HT-29 (cell line): ENCODE results near the gene ALKBH2. TPM values are rescaled to one million over a fixed set of nuclear protein-coding genes. Genes with fewer than 3 reads are reported as not detected.
"Not testable (repeated sequence)": the region's sequence is repeated elsewhere in the genome, so short reads cannot be mapped to it uniquely, and the experiment has no call there.

Experiments
- DNase-seq: peaks from one replicate; pipeline ENCODE4 v3.0.0-alpha.2; 2015; ENCODE audit warnings: low spot score
- total RNA-seq: library from RNA; depleted of rRNA; stranded (reverse); fragments of >200 nt; shearing (Covaris generic); gene quantifications from 2 replicates; pipeline ENCODE4 v1.2.3, GENCODE V29; 2014

ALKBH2 gene
- total RNA-seq, 1 experiment from 2014 or later: 44.7 TPM

- peak; percentile 87 for DNase-seq
Observed at GRCh38 chr12:109069307-109070271, 23.7 kb downstream of the ALKBH2 start.

DNA sequence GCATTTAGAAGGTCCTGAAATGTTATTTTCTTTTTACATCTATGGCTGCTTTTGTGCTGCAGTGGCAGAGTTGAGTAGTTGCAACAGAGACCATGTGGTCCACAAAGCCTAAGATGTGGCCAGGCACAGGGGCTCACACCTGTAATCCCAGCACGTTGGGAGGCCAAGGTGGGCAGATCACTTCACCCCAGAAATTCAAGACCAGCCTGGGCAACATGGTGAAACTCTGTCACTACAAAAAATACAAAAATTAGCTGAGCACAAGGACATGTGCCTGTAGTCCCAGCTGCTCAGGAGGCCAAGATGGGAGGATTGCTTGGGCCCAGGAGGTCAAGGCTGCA is 27.4 kb downstream of the ALKBH2 start:
- no peak for DNase-seq

- peak; percentile 22 for DNase-seq
Observed at GRCh38 chr12:109065154-109065852, 28.0 kb downstream of the ALKBH2 start.

DNA sequence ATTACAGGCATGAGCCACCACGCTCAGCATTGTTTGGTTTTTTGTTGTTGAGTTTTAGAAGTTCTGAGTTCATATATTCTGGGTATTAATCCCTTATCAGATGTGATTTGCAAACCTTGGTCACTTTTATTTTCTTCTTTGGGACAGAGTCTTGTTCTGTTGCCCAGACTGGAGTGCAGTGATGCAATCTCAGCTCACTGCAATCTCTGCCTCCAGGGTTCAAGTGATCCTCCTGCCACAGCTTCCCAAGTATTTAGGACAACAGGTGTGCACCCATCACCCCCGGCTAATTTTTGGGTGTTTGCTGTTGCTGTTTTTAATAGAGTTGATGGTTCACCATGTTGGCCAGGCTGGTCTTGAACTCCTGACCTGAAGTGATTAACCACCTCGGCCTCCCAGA is 29.1 kb downstream of the ALKBH2 start:
- no peak for DNase-seq

- DNase-seq: no peak
Observed at GRCh38 chr12:109058773-109059172, 34.5 kb downstream of the ALKBH2 start.

DNA sequence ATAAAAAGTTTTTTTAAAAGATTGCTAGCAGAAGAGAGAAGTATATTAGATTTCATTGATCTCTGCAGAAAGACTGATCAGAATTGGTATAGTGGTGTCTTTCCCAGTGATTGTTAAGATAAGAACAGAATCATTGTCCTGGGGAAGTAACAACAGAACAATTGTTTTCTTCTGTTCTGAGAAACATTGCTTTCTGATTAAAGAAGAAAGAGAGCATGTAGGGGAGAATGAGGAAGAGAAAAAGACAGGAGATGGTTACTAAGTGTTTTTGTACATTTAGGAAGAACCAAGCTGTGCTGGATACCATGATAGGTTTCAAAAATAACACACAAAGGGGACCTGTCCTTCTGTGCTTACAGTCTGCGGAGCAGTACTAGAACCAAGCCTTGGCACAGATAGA is 35.9 kb downstream of the ALKBH2 start:
- DNase-seq: no peak

GRCh38 chr12:109056891-109057290 is 36.4 kb downstream of the ALKBH2 start:
- DNase-seq: no peak

DNA sequence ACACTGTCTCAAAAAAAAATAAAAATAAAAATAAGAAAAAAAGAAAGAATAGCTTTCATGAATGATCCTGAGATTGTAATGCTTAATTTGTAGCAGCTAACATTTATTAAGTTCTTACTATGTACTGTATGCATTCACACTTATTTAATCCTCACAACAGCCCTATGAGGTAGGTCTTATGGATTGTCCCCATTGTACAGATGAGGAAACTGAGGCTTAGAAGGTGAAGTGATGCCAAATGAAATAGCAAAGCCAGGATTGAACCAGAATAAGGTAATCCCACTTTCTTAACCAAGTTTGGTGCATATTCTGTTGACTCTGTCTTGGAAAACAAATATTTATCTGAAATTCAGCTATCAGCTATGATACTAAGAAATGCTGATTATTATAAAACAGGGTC is 38.8 kb downstream of the ALKBH2 start:
- no peak for DNase-seq

- not testable (repeated sequence) for DNase-seq
Observed at GRCh38 chr12:109054124-109054513, 39.2 kb downstream of the ALKBH2 start.

DNA sequence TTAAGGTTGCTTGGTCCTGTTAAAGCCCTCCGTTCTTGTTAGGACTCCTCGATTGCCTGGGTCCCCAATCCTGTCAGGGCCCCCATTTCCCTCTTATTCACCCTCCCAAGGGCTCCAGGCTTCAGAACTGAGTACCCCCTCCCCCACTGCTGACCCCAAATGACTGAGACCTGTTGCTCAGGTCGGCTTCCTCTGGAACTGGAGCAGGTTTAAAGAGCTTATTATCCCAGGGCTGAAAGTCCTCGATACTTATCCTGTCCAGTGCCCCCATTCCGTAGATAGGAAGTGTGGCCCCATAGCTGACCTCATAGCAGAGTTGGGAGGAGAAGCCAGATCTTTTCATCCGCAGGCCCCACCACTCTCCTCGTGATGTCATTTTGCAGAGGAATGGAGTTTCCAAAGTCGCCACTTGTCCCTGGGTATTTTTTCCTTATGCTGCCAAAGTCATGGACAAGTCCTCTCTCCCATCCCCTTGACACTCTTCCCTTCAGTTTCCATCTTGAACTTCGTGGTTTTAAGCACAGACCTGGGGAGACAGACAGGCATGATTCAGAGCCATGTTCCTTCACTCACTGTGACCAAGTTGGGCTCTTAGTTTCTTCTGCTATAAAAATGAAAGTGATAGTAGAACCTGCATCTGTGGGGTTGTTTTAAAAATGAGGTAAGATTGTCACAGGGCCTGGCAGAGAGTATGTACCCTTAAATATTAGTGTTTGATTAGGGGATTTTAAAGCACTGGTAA is 39.7 kb downstream of the ALKBH2 start:
- peak; percentile 1 for DNase-seq

DNA sequence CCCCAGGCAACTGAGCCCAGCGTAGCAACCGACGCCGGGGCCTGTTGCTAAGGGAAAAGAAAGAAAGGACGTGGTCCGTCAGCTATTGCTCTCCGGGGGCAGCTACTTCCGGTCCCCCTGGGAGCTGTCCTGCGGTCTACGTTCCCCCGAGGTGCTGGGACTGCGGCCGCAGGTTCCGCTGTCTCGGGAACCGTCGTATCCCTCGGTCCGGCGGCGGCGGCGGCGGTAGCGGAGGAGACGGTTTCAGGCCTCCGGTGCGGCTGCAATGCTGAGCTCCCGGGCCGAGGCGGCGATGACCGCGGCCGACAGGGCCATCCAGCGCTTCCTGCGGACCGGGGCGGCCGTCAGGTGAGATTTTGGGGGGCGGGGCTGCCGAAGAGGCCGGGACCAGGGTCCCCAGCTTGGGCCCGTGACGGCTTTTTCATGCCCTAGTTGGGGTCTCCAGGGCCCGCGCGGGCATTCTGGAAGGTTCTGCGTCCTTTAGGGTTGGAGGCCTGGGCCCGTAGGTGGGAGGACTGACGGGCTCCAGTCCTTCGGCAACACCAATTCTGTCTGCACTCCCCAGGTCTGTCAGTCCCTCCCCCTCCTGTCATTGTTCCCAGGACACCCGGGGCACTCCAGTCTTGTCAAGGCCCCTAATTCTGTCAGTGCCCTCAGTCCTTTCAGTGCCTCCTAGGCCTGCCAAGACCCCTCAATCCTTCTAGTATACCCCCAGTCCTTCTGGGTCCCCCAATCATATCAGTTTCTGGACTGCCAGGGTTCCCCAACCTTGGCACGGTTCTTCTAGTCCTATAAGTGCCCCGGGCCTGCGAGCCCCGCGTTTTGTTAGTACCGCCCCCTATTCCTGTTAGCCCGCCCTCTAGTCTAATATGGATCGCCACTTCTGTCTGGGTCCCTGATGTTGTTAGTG is 40.6 kb downstream of the ALKBH2 start, which contains the start of gene USP30:
TSS of gene USP30 (plus strand) at position 163 of the 910 bp plus-strand sequence. CDS start at position 266, 103 bp downstream.
- peak; percentile 85 for DNase-seq

- DNase-seq: no peak
Observed at GRCh38 chr12:109052097-109052413, 41.2 kb downstream of the ALKBH2 start.

GRCh38 chr12:109049794-109050193 is 43.5 kb downstream of the ALKBH2 start:
- not testable (repeated sequence) for DNase-seq

DNA sequence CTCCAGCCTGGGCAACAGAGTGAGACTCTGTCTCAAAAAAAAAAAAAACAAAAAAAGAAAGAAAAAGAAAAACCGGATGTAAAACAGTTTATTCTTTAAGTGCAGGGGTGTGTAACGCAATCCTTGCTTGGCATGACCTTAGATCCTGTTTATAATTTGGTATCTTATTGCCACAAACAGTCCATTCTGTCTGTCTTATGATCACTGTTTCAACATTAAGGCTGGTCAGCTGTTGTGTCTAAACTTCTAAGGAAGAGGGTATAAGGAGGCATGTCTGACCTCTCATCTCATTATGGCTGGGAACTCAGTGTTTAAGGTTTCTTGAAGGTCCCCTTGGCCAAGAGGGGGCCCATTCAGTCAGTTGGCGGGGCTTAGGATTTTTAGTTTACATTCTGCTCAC is 44.6 kb downstream of the ALKBH2 start:
- DNase-seq: not testable (repeated sequence)

DNA sequence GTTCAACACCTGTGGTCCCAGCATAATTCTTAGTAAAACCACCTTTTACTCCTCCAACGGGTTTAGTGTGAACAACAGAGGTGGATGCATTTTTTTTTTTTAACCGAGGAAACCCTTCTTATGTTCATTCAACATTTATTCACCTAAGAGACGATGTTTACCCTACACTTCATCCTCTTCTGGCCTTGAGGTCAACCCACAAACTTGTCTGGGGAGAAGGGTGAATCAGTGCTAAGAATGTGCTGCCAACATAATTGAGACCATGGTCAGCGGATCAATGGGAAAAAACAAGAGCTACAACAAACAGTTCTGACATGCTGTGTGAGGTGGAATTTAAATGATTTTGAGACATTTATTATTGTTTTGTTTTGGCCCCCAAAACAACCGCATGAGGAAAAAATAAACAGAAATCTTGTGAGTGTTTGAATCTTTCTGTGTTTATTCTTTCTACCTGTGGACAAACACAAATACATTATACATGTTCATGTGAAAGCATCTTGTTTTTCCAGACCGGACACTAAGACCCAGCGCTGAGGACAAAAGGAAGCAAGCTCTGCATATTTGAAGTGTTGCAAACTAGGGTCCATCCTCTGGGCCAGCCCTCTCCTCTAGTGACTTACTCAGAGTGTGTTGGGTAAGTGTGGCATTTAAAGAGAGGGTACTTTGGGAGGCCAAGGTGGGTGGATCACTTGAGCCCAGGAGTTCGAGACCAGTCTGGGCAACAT is 46.0 kb downstream of the ALKBH2 start:
- DNase-seq: no peak

DNA sequence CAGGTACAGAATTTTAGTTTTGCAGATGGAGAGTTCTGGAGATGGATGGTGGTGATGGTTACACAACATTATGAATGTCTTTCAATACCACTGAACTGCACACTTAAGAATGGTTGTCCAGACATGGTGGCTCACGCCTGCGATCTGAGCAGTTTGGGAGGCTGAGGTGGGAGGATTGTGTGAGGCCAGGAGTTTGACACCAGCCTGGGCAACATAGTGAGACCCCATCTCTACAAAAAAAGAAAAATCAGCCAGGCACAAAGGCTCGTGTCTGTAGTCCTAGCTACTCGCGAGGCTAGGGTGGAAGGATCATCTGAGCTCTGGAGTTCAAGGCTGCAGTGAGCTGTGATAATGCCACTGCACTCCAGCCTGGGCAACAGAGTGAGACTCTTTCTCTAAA is 49.0 kb downstream of the ALKBH2 start:
- DNase-seq: no peak
